Stimulated activated CD4-positive, alpha-beta T cell treated with anti-CD3 and anti-CD28 coated beads, Interleukin-4, amount 100 ng/mL, for 4 hours (primary cell): ENCODE results near the gene WDR3.
"Not testable (repeated sequence)": the region's sequence is repeated elsewhere in the genome, so short reads cannot be mapped to it uniquely, and the experiment has no call there.

Source experiments
- DNase-seq, 2 experiments: peaks; one replicate each; pipeline ENCODE4 v3.0.0-alpha.2; 2020

The WDR3 gene

DNA sequence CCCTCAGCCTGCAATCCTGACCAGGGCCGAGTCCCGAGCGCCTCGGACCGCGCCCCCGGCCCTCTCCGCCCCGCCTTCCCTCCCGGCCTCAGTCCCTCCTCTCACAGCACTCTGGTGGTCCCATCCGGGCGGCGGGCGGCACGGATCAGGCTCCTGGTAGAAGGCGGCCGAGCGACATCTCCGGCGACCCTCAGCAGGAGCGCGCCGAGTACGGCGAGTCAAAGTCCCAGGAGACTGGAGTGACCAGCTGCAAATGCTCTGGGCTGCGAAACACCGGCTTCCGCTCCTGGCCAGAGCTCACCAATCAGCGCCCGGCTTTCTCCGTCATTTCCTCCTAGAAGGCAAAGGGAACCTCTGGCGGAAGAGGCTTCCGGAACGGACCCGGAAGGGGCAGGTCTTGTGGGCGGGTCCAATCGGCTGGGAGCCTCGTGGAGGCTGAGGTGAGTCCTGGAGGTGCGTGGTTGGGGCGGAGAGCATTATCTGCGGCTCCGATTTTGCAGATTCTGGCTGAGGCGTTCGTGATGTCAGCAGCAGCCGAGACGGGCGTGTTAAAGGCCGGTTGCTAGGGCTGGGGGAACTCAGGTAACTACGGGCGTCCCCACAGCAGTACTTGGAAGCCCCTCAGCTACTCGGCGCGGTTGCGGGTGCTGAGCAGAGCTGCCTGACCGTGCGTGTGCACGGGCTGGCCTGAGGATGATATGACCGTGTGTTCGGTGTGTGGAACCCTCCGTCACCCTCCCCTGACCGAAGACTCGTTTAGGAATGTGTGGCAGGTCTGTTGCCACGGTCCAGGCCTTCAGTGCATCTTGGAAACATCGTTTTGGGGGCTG, at the start of gene WDR3, which contains the start of gene GDAP2:
Gene WDR3 (plus strand): TSS at position 397 of the 830 bp plus-strand sequence. CDS start 3,581 bp downstream, outside the sequence.
Gene GDAP2 (minus strand): TSS at position 279 of the 830 bp plus-strand sequence. CDS start 9,264 bp downstream, outside the sequence.
- DNase-seq = peak; percentile 90 to 96

DNA sequence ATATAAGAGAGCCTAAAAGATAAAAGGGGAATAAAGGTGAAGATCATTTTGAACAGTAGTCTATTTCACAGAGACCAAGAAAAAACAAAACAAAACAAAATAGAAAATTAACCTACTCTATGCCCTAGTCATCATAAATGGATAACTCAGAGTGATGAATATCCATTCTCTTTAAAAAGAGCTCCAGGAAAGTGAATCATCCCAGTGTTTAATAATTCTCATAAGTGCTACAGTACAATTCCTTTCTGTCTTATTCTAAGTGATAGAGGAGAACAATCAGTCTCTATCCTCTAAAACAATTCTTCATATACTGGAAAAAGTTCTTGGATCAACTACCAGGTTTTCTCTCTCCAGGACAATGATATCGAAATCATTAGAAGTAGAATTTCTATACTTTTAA, 45.9 kb upstream of the WDR3 start:
- no peak for DNase-seq

DNA sequence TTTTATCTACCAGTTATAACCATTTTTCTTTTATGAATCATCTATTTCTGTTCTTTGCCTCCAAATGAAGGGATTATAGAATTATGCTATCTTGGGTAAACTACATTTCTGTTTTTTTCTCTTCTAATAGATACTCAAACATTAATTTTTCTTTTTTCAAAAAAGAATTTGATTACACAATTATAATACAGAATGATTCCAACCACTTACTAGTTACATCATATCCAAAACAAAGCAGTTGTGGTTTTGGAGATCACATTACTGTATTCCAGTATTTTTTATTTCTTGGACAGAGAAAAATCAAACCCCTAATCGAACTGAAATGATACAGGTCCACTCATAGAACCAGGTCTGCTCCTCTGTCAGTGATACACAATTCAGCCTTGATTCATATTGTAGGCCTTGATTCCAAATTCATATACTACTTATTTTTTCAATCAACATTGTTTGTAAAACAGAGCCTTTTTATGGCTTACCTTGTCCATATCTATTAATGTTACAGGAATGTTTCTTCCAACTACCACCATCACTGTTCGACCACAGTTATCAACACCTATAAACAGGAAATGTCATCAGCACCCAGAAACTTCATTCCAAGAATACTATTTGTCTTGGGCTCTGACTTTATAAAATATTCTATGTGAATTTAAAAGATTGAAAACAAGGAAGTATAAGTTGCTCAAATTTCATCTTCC, 43.3 kb upstream of the WDR3 start:
- DNase-seq = no peak

DNA sequence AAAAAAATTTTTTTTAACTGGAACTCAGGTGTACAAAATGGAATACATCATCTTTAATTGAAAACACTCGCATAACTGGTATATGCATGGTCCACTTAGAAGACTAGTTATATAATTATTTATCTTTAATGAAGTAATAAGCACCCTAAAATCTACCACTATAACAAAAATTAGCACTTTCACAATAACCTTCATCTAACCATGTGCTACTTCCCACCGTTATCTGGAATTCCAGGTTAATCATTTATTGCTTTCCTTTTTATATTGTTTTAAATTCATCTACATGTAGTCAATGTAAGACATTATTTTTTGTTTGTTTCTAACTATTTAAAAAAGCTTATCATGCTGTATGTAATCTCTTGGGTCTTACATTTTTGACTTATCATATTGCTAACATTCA, 39.1 kb upstream of the WDR3 start:
- no peak for DNase-seq

- no peak for DNase-seq
These were observed 37.0 kb upstream of the WDR3 start for GRCh38 chr1:117892512-117892911.

DNA sequence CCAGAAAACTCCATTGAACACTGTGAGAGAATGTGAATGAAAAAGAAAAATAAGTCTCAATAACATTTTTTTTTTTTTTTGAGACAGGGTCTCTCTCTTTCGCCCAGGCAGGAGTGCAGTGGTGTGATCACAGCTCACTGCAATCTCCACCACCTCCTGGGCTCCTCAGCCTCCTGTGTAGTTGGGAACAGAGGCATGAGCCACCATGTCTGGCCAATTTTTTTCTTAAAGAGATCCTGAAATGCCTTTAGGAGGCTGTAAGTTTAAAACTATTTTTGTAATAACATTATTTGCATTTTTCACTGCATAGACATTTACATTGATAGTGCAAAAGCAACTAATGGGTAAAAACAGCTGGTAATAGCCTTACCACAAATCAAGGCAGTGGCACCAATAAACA, 35.5 kb upstream of the WDR3 start:
- no peak for DNase-seq

DNA sequence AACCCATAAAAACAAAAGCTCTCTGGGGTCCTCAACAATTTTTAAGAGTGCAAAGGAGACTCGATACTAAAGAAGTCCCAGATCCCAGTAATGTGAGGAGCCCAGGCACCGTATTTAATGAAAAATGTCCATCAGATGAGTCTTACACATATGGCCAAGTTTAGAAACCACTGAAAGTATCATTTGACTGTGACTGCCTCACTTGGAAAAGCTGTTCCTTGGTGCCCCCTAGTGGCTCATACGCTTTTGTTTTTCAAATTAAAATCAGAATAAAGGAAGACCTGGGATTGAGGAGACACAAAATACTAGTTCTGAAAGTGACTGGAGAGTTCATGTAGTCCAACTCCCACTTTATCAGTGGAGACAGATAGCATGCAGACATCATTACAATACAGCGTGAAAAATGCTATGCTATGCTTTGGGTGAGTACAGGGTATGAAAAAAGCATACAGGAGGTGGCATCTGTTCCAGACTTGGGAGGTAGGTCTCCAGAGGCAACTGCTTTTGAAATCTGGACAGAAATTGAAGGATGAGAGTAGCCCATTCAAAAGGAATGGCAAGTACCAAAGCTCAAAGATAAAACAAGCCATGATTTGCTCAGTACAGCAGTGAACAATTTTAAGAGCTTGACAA, 33.9 kb upstream of the WDR3 start:
- DNase-seq = peak; percentile 22 to 27

- DNase-seq = no peak
These were observed 32.0 kb upstream of the WDR3 start for GRCh38 chr1:117897551-117897950.

DNA sequence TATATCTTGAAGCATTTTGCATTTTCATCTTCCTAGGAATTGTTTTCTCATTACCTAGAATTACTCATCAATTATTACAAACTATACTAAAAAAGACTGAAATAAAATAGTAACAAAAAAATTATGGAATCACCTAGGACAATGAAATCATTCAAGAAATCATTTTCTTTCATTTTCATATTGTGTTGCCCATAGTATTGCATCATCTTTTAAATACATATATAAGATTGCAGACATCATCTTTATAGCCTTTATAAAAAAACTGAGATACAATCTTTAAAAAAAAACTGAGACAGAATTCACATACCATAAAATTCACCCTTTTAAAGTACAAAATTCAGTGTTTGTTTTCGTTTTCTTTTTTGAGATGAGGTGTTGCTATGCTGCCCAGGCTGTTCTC, 29.7 kb upstream of the WDR3 start:
- DNase-seq = no peak

DNA sequence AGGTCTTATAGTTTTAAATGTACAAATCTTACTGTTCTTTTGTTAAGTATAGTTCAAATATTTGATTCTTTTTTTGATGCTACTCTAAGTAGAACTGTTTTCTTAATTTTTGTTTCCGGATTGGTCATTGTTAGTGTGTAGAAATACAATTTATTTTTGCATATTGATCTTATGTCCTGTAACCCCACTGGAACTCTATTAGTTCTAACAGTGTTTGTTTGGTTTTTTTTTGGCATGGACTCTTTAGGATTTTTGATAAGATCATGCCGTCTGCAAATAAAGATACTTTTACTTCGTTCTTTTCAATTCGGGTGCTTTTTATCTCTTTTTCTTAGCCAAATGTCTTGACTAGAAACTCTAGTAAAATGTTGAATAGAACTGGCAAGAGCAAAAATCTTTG, 26.6 kb upstream of the WDR3 start:
- no peak for DNase-seq

GRCh38 chr1:117904485-117904884, 25.1 kb upstream of the WDR3 start:
- DNase-seq = no peak

DNA sequence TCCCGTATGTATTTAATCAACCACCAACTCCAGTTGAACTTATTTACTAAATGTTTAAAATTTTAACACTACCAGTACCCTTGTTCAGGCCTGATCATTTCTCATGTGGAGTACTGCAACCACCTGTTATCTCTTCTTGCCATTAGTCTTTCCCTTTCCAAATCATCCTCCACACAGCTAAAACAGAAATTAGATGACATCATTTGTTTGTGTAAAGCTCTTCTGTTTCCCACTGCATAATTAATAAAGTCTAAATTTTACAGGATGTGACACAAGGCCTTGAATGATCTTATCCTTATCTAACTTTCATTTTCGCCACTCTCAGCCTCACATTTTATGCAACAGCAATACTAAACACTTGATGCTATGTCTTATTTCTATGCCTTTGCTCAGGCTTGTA, 24.5 kb upstream of the WDR3 start:
- no peak for DNase-seq

DNA sequence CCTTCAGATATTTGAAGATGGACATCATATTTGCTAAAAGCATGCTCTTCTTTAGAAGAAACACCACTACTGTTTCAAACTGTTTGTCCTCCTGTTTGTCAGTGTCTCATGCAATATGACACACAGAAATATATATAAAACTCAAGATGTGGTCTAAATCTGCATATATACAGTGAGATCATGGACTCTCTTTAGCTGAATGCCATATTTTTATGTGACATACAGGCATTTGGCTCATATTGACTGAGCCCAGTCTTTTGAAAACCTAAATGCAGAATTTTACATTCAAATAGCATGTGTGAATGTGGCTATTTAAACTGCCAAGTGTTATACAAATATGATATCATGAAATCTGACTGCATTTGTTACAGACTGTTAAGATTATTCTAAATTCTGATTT, 18.5 kb upstream of the WDR3 start:
- DNase-seq = no peak

GRCh38 chr1:117919376-117919775, 10.2 kb upstream of the WDR3 start:
- DNase-seq = no peak

- no peak for DNase-seq
These were observed 7.5 kb upstream of the WDR3 start for GRCh38 chr1:117921991-117922390.

DNA sequence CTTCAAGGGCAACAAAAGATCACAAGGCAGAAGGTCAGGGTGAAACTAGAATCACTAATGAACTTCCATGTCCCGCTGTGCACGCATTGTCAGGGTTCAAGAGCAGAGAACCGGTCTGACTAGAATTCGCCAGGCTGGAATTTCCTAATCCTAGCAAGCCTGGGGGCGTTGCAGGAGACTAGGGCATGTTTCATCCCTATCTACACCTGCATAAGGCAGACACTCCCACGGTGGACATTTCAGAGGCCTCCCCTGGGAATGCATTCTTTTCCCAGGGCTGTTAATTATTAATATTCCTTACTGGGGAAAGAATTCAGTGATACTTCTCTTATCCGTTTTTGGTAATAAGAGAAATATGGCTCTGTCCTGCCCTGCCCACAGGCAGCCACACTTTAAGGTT, 6.8 kb upstream of the WDR3 start:
- not testable (repeated sequence) for DNase-seq

GRCh38 chr1:117925981-117926380, 3.6 kb upstream of the WDR3 start:
- no peak for DNase-seq

DNA sequence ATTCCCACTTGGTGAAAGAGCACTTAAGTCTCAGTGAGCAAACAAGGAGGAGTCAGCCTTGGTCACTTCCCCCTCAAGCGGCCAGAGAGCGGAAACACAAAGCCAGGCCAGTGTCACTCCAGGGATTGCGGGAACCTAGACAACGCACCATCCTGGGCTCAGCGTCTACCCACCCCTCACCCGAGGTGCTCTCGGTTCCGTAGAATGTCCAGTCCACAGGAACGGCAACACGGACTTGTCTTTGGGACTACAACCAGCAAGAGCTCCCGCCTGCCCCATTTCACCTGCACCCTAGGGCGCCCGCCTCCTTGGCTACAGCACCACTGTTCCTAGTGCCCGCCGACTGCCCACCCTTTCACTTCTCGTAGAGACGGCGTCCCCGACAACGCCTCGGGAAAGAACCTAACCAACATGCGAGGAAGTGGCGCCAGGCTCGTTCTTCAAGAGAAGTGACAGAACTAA, 627 bp upstream of the WDR3 start:
- DNase-seq = peak in 1 of 2 experiments; percentile 15

DNA sequence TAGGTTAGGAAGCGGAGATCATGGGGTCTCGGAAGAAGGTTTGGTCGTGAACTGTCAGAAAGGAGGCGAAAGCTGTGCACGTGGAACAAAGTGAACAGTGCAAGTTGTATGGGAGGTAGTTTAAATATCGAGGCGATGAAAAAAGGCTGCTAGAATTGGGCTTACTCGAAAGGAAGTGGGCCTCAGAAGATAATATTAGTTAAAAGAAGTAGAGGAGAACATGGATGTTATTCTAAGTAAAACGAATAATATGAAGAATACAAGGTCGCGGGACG, 571 bp downstream of the WDR3 start:
- DNase-seq = no peak

DNA sequence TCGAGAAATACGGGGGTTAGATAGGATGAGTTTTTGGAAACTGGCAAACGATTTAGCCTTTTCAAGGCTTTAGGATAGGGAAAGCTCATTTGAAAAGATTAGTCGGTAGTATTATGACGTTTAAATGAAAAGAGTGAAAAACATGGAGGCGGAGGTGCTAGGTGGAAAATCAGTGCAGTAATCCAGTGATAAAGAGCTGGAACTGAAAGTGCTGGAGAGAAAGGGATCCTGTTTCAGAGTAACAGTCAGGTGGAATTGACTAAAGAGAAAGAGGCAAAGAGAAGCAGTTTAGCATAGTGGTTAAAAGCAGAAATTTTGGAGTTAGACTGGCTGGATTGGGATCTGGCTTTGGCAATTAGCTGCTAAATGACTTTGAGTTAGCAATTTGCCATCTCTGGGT, 945 bp downstream of the WDR3 start:
- DNase-seq = no peak

DNA sequence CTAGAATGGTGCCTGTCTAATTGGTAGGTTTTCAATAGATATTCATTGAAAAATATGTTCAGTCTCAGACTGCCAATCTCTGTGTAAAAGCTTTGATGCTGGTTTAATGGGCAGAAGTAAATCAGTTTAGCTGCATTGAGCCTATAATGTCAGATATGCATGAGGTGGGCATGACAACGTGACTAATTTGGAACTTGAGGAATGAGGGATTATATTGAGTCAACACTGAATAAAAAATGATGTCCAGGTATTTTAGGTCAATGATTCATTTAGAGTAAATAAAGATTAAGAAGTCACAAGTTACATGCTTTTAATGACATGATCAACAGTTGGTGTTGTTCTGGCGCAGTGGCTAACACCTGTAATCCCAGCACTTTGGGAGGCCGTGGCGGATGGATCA, 3.0 kb downstream of the WDR3 start:
- DNase-seq = no peak

DNA sequence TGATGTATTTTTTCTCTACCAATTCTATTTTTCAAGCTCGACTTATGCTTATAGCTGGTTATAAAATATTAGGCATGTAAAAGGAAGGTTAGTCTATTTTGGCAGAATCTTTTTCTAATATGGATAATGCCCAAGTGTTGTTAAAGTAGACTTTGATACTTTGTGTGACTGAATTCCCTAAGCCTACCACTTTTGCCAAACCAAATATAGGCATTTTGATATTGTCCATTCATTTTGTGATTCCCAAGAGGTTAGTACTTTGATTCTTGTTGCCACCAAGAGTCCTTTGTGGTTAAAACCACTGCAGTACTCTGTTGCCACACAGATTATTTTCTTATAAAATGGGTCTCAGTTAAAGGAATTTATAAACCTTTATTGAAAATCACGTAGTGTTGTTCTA, 4.2 kb downstream of the WDR3 start:
- DNase-seq = no peak

DNA sequence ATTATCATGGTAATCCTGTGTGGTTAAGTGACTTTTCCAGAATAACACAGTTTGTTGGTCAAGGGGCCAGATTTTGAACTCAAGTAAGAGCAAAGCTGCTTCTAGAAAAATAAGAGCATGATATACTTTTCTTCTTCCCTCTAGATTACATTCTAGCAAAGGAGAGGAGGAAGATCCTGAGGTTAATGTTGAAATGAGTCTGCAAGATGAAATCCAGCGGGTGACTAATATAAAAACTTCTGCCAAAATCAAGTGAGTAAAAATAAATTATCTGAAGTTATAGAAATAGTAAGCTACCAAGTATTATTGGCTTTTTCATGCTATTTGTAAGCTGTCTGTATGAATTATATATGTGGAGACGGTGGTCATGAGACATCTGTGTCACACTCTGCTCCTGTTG, 12.8 kb downstream of the WDR3 start:
- DNase-seq = no peak

DNA sequence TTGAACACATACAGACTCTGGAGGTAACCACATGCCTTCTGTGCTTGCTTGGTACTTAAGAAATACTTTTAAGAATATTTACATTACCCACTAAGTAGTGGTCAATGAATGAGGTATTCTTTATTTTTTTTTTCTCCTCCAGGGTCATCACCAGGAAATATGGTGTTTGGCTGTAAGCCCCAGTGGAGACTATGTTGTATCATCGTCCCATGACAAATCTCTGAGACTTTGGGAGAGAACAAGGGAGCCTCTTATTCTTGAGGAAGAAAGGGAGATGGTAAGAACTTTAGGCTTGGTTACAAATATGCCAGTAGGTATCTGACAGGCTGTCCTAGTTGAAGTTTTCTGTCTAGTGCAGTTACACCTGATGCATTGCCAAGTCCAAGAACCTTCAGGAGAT, 22.8 kb downstream of the WDR3 start:
- DNase-seq = no peak
